Peyer's patch (tissue), 4 donors: ENCODE results near the gene MYO1D. TPM values are rescaled to one million over a fixed set of nuclear protein-coding genes. Genes with fewer than 3 reads are reported as not detected.
A peak's percentile ranks its signal among the peaks of the same experiment; 100 is the strongest.

ENCODE experiments used
- DNase-seq, 3 donors: peaks; one replicate each; pipeline ENCODE4 v3.0.0-alpha.2; 2017 to 2019
- H3K27ac ChIP-seq, 4 donors: fragments of 200-600 bp; sonication (generic); one replicate each; pipeline ENCODE4 v1.5.1; 2016 to 2019
- H3K27me3 ChIP-seq, 2 donors: fragments of 200-600 bp; sonication (generic); one replicate each; pipeline ENCODE4 v1.5.1; 2019
- H3K36me3 ChIP-seq, 3 donors: fragments of 200-600 bp; sonication (generic); one replicate each; pipeline ENCODE4 v1.5.1; 2016 to 2019
- H3K4me1 ChIP-seq, 4 donors: fragments of 200-600 bp; sonication (generic); one replicate each; pipeline ENCODE4 v1.5.1; 2016 to 2019
- H3K4me3 ChIP-seq, 4 donors: fragments of 200-600 bp; sonication (generic); 1 replicate in 3 of 4; 2 replicates in 1 of 4; pipeline ENCODE4 v1.5.1; 2016 to 2019; ENCODE audit warnings: mild to moderate bottlenecking in 1 of 4
- H3K9me3 ChIP-seq, 4 donors: fragments of 200-600 bp; sonication (generic); one replicate each; pipeline ENCODE4 v1.5.1; 2016 to 2019; ENCODE audit warnings: mild to moderate bottlenecking in 1 of 4
- POLR2A ChIP-seq, 2 donors: fragments of 450-650 bp; IDR thresholded peaks; one replicate each; pipeline ENCODE4 v1.5.1; 2017; ENCODE audit warnings: antibody characterized with exemption in 2 of 2, mild to moderate bottlenecking in 2 of 2, moderate library complexity in 2 of 2
- total RNA-seq, 4 donors: library from RNA; depleted of rRNA; stranded (reverse); fragments of >200 nt; gene quantifications; one replicate each; pipeline ENCODE4 v1.1.0, GENCODE V29; 2016
- TF ChIP-seq, protein P1 (sequence below), 6 experiments: fragments of 450-650 bp in 4 of 6; fragments of 200-600 bp in 2 of 6; sonication (generic) in 1 of 6; IDR thresholded peaks; one replicate each; pipeline ENCODE4 v1.5.1; 2017 to 2019; ENCODE audit warnings: antibody characterized with exemption in 6 of 6, mild to moderate bottlenecking in 3 of 6, moderate library complexity in 1 of 6

The MYO1D gene
- total RNA-seq, 4 donors from 2014 or later: 148 to 340 (median 328) TPM

DNA sequence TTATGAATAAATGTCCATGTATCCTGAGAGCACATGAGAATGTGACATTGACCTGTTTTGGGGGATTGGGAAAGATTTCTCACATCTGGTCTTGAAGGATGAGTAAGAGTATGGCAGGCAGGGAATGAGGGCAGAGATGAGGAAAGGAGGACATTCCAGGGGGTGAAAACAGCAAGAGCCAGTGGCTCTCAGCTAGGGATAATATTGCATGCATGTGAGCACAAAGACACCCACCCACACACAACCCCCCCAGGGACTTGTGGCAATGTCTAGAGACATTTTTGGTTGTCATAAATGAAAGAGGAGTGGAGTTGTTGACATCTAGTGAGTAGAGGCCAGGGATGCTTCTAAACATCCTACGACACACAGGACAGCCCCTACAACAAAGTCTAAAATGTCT, 6.0 kb downstream of the MYO1D start:
- Histone ChIP-seq H3K27ac (no peak overlapping the region), H3K27me3 (no peaks in the 10 kb centered on the region)

DNA sequence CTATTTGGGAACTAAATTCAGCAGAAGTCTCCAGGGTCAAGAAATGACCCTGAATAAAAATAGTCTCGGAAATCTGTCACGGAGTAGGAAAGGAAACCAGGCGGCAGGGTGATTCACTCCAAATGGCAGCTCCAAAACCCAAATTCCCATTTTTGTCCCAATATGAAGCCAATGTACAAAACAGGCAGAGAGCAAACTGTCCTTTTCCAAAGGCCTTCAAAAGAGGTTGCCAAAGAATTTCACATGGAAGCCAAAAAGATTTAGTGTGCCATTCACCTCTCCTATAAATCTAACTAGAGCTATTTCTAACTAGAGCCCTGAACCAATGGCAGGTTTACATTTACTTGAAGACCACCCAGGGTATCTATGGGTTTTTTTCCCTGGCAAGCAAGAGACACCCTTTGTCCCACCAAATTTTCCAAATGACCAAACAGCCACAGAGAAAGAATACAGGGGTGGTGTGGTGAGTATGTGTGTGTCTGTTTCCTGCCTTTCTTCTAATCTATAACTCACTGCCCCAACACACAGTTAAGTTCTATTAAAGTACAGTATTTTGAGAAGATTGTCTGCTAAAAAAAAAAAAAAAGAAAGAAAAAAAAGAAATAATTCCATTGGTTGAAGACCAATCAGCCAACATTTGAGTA, 6.8 kb downstream of the MYO1D start:
- TF ChIP-seq, protein P1, sequence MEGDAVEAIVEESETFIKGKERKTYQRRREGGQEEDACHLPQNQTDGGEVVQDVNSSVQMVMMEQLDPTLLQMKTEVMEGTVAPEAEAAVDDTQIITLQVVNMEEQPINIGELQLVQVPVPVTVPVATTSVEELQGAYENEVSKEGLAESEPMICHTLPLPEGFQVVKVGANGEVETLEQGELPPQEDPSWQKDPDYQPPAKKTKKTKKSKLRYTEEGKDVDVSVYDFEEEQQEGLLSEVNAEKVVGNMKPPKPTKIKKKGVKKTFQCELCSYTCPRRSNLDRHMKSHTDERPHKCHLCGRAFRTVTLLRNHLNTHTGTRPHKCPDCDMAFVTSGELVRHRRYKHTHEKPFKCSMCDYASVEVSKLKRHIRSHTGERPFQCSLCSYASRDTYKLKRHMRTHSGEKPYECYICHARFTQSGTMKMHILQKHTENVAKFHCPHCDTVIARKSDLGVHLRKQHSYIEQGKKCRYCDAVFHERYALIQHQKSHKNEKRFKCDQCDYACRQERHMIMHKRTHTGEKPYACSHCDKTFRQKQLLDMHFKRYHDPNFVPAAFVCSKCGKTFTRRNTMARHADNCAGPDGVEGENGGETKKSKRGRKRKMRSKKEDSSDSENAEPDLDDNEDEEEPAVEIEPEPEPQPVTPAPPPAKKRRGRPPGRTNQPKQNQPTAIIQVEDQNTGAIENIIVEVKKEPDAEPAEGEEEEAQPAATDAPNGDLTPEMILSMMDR (IDR thresholded peaks at IDR 0.05): no peak
- TF ChIP-seq POLR2A (IDR thresholded peaks at IDR 0.05): no peak

More for the DNA sequence above, 6.0 kb downstream of the MYO1D start:
- DNase-seq: no peak
- Histone ChIP-seq H3K36me3 (no peaks in the 10 kb centered on the region), H3K4me1 (peaks cover 0 to 47% (median under 1%) of the 10 kb centered on the region in 4 donors), H3K4me3 (no peak overlapping the region), H3K9me3 (no peaks in the 10 kb centered on the region)
- TF ChIP-seq, protein P1 (IDR thresholded peaks at IDR 0.05): no peak
- no peak for TF ChIP-seq POLR2A (IDR thresholded peaks at IDR 0.05)

DNA sequence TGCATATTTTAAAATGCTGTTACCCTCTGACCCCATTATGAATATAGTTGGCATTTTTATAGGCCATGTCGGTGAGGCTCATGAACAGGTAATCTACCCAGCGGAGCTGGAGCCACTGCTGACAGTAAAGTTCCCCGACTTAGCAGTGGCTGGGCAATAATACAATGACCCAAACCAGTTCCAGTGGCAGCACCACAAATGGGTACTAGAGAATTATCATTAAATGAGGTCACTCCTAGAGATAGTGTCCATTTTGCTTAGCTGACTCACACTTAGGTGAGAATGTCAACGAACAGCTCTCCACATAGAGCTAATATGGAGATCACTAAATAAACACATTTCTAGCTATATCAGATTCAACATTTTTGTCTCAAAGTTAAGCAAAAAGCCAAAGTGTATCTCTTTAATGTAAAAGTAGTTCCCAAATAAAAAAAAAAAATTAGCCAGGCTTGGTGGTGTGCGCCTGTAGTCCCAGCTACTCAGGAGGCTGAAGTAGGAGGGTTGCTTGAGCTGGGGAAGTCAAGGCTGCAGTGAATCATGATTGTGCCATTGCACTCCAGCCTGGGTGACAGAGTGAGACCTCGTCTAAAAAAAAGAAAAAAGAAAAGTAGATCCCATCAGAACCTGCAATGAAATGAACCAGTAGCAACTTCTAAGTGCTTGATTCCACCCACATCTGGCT, 7.4 kb downstream of the MYO1D start:
- H3K9me3 ChIP-seq: no peaks in the 10 kb centered on the region
- no peak for DNase-seq
- peaks cover 0 to 33% (median 0%) of the 10 kb centered on the region in 4 donors for H3K4me1 ChIP-seq
- no peaks in the 10 kb centered on the region for H3K27me3 ChIP-seq
- peak overlapping the region in 1 of 4 donors; percentile 38 for H3K27ac ChIP-seq
- no peaks in the 10 kb centered on the region for H3K36me3 ChIP-seq
- TF ChIP-seq, protein P1 (IDR thresholded peaks at IDR 0.05): no peak
- TF ChIP-seq POLR2A (IDR thresholded peaks at IDR 0.05): no peak
- H3K4me3 ChIP-seq: no peak overlapping the region

More for the DNA sequence above, 6.8 kb downstream of the MYO1D start:
- DNase-seq: no peak
- Histone ChIP-seq H3K4me1 (peaks cover 0 to 39% (median 0%) of the 10 kb centered on the region in 4 donors), H3K9me3 (no peaks in the 10 kb centered on the region), H3K36me3 (no peaks in the 10 kb centered on the region), H3K27ac (no peak overlapping the region), H3K27me3 (no peaks in the 10 kb centered on the region), H3K4me3 (no peak overlapping the region)

DNA sequence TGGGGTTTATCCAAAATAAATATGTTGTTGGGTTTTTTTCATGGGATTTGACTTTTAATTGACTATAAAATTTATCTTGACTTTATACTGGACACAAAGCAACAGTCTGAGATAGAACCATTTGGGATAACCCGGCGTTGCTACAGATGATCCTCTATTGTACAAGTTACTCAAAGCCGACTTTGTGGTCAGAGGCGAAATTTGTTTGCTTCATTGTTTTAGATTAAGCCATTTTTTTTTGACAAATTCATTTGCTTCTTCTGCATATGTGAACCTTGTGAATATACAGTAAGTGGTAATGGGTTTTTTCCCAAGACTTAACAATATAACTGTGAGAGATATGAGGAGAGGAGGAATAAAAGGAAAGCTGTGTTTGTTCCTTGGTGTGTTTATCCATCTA, 11.8 kb downstream of the MYO1D start:
- Histone ChIP-seq H3K4me3 (no peak overlapping the region), H3K27ac (no peak overlapping the region), H3K27me3 (no peaks in the 10 kb centered on the region), H3K36me3 (no peaks in the 10 kb centered on the region), H3K4me1 (peaks cover 0 to 25% (median 0%) of the 10 kb centered on the region in 4 donors), H3K9me3 (no peaks in the 10 kb centered on the region)
- DNase-seq: no peak
- TF ChIP-seq, protein P1 (IDR thresholded peaks at IDR 0.05): no peak
- no peak for TF ChIP-seq POLR2A (IDR thresholded peaks at IDR 0.05)

DNA sequence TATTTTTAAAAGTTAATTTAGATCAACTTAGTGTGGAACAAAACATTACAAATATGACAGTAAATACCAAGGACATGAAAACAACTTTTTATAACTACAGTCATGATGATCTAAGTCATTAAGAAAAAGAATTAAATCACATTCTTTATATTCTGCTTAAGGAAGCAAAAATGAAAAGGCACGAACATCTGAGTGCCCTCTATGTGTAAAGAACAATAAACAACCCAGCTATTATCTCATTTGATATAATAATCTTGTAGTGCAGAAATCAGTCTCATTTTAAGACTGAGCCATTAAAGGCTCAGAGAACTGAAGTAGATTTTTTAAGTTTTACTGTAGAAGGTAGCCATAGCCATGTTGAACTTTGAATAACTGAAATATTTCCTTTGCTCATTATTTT, 13.4 kb downstream of the MYO1D start:
- peak overlapping the region in 1 of 4 donors; percentile 46 for H3K27ac ChIP-seq
- H3K36me3 ChIP-seq: no peaks in the 10 kb centered on the region
- DNase-seq: no peak
- TF ChIP-seq POLR2A (IDR thresholded peaks at IDR 0.05): no peak
- TF ChIP-seq, protein P1 (IDR thresholded peaks at IDR 0.05): no peak
- H3K4me1 ChIP-seq: peaks cover 0 to 15% (median 0%) of the 10 kb centered on the region in 4 donors
- no peaks in the 10 kb centered on the region for H3K9me3 ChIP-seq
- no peak overlapping the region for H3K4me3 ChIP-seq
- H3K27me3 ChIP-seq: no peaks in the 10 kb centered on the region
